H9 (cell line): ENCODE measurements around the gene NPAS2. TPM values are rescaled to one million over a fixed set of nuclear protein-coding genes. Genes with fewer than 3 reads are reported as not detected.

Source experiments
- DNase-seq: peaks from one replicate; pipeline ENCODE4 v3.0.0-alpha.2; 2017
- H2AFZ ChIP-seq: one replicate; pipeline ENCODE4 v1.6.1; 2013; ENCODE audit warnings: mild to moderate bottlenecking, low read length, control low read depth, moderate library complexity
- H2AK5ac ChIP-seq: 2 replicates; pipeline ENCODE4 v1.6.1; 2013; ENCODE audit warnings: low read length, control low read depth, mixed read lengths; ENCODE audit not compliant: insufficient read length
- H2BK120ac ChIP-seq: one replicate; pipeline ENCODE4 v1.6.1; 2013; ENCODE audit warnings: low read depth, mild to moderate bottlenecking, low read length, control low read depth, inconsistent platforms; ENCODE audit not compliant: poor library complexity, severe bottlenecking
- H2BK12ac ChIP-seq: 2 replicates; pipeline ENCODE4 v1.6.1; 2013; ENCODE audit warnings: low read length, control low read depth, mixed read lengths, low read depth; ENCODE audit not compliant: insufficient read length
- H2BK15ac ChIP-seq: 2 replicates; pipeline ENCODE4 v1.6.1; 2013; ENCODE audit warnings: low read depth, low read length, control low read depth
- H2BK20ac ChIP-seq: one replicate; pipeline ENCODE4 v1.6.1; 2013; ENCODE audit warnings: low read depth, mild to moderate bottlenecking, low read length, control low read depth, inconsistent platforms; ENCODE audit not compliant: poor library complexity, severe bottlenecking
- H2BK5ac ChIP-seq: 2 replicates; pipeline ENCODE4 v1.6.1; 2013; ENCODE audit warnings: low read length, control low read depth, mixed read lengths; ENCODE audit not compliant: insufficient read length
- H3K14ac ChIP-seq: 2 replicates; pipeline ENCODE4 v1.6.1; 2013; ENCODE audit warnings: low read length, control low read depth; ENCODE audit not compliant: insufficient read depth
- H3K18ac ChIP-seq: 2 replicates; pipeline ENCODE4 v1.6.1; 2013; ENCODE audit warnings: low read depth, mild to moderate bottlenecking, mixed read lengths, low read length, control low read depth; ENCODE audit not compliant: insufficient read length
- H3K23ac ChIP-seq: 2 replicates; pipeline ENCODE4 v1.6.1; 2013; ENCODE audit warnings: low read length, control low read depth, mixed read lengths, low read depth; ENCODE audit not compliant: insufficient read length
- H3K23me2 ChIP-seq: 2 replicates; pipeline ENCODE4 v1.6.1; 2013; ENCODE audit warnings: low read depth, mild to moderate bottlenecking, mixed read lengths, low read length, control low read depth; ENCODE audit not compliant: insufficient read length, poor library complexity, severe bottlenecking
- H3K27ac ChIP-seq: 2 replicates; pipeline ENCODE4 v1.5.1; 2013; ENCODE audit warnings: low read length, control low read depth, mixed read lengths, low read depth; ENCODE audit not compliant: insufficient read length
- H3K27me3 ChIP-seq: 2 replicates; pipeline ENCODE4 v1.6.1; 2013; ENCODE audit warnings: low read length, control low read depth, inconsistent platforms; ENCODE audit not compliant: insufficient read depth
- H3K4ac ChIP-seq: 2 replicates; pipeline ENCODE4 v1.6.1; 2013; ENCODE audit warnings: low read depth, mild to moderate bottlenecking, control low read depth, inconsistent platforms, low read length, moderate library complexity
- H3K4me1 ChIP-seq: 2 replicates; pipeline ENCODE4 v1.6.1; 2013; ENCODE audit warnings: low read length, control low read depth, inconsistent platforms; ENCODE audit not compliant: insufficient read depth
- H3K4me2 ChIP-seq: 2 replicates; pipeline ENCODE4 v1.6.1; 2013; ENCODE audit warnings: low read length, control low read depth, mixed read lengths; ENCODE audit not compliant: insufficient read length, insufficient read depth
- H3K56ac ChIP-seq: 2 replicates; pipeline ENCODE4 v1.6.1; 2013; ENCODE audit warnings: low read depth, mild to moderate bottlenecking, mixed read lengths, low read length, control low read depth; ENCODE audit not compliant: insufficient read length
- H3K79me1 ChIP-seq: 2 replicates; pipeline ENCODE4 v1.6.1; 2013; ENCODE audit warnings: low read depth, mild to moderate bottlenecking, moderate library complexity, low read length, control low read depth, inconsistent platforms; ENCODE audit not compliant: insufficient read depth, poor library complexity, severe bottlenecking
- H3K79me2 ChIP-seq: 2 replicates; pipeline ENCODE4 v1.6.1; 2013; ENCODE audit warnings: low read length, control low read depth, inconsistent platforms; ENCODE audit not compliant: insufficient read depth
- H3K9ac ChIP-seq: 2 replicates; pipeline ENCODE4 v1.6.1; 2013; ENCODE audit warnings: low read length, control low read depth, mixed read lengths; ENCODE audit not compliant: insufficient read length; ENCODE audit errors: extremely low read depth
- H3K9me3 ChIP-seq: one replicate; pipeline ENCODE4 v1.6.1; 2013; ENCODE audit warnings: low read depth, low read length, inconsistent platforms; ENCODE audit not compliant: control insufficient read depth
- H3T11ph ChIP-seq: one replicate; pipeline ENCODE4 v1.6.1; 2013; ENCODE audit warnings: mild to moderate bottlenecking, low read length, control low read depth, inconsistent platforms
- H4K20me1 ChIP-seq: one replicate; pipeline ENCODE4 v1.6.1; 2013; ENCODE audit not compliant: control insufficient read depth, insufficient read length, insufficient read depth
- H4K5ac ChIP-seq: 2 replicates; pipeline ENCODE4 v1.6.1; 2013; ENCODE audit warnings: low read depth, mild to moderate bottlenecking, mixed read lengths, low read length, control low read depth; ENCODE audit not compliant: insufficient read length
- H4K8ac ChIP-seq: replicated peaks from 2 replicates; pipeline ENCODE4 v1.6.1; 2013; ENCODE audit warnings: low read length, control low read depth, mixed read lengths, low read depth; ENCODE audit not compliant: insufficient read length
- H4K91ac ChIP-seq: 2 replicates; pipeline ENCODE4 v1.6.1; 2013; ENCODE audit warnings: low read depth, mild to moderate bottlenecking, moderate library complexity, mixed read lengths, low read length, control low read depth; ENCODE audit not compliant: insufficient read length
- H3K27ac Mint-ChIP-seq, 3 experiments: 2 replicates in 2 of 3; 3 replicates in 1 of 3; pipeline ENCODE4 v1.8.0; 2020 to 2021; ENCODE audit warnings: mixed read lengths in 3 of 3, mild to moderate bottlenecking in 1 of 3, moderate library complexity in 1 of 3
- H3K27me3 Mint-ChIP-seq: 2 replicates; pipeline ENCODE4 v1.8.0; 2021; ENCODE audit warnings: low read depth, mild to moderate bottlenecking, moderate library complexity, mixed read lengths
- H3K36me3 Mint-ChIP-seq, 3 experiments: 2 replicates in 2 of 3; 3 replicates in 1 of 3; pipeline ENCODE4 v1.8.0; 2020 to 2021; ENCODE audit warnings: low read depth in 3 of 3, mixed read lengths in 3 of 3; ENCODE audit not compliant: insufficient read depth in 1 of 3
- H3K4me1 Mint-ChIP-seq, 2 experiments: 2 replicates each; pipeline ENCODE4 v1.8.0; 2020; ENCODE audit warnings: mixed read lengths in 2 of 2
- H3K4me3 Mint-ChIP-seq, 2 experiments: 2 replicates in 1 of 2; 3 replicates in 1 of 2; pipeline ENCODE4 v1.8.0; 2020 to 2021; ENCODE audit warnings: mild to moderate bottlenecking in 2 of 2, mixed read lengths in 2 of 2, moderate library complexity in 1 of 2
- H3K9me3 Mint-ChIP-seq, 2 experiments: 2 replicates in 1 of 2; 3 replicates in 1 of 2; pipeline ENCODE4 v1.8.0; 2020; ENCODE audit warnings: mild to moderate bottlenecking in 2 of 2, mixed read lengths in 2 of 2, moderate library complexity in 1 of 2
- CTCF ChIP-seq: fragments of 200-600 bp; sonication (generic); conservative IDR thresholded peaks from 3 replicates; pipeline ENCODE4 v1.8.0; 2021; ENCODE audit warnings: antibody characterized with exemption, mild to moderate bottlenecking
- WGBS: extraction: QIAGEN DNeasy Blood & Tissue Kit; methylation state at CpG from one replicate; pipeline ENCODE4 v1.1.7; 2013; ENCODE audit warnings: missing lambda C conversion rate, low lambda C conversion rate, mixed read lengths; ENCODE audit not compliant: insufficient read length; ENCODE audit errors: extremely low coverage; 5-methylcytosine and 5-hydroxymethylcytosine counted together
- total RNA-seq: library from RNA; stranded (reverse); gene quantifications from 2 replicates; pipeline ENCODE4 v1.2.1, GENCODE V29; 2021

NPAS2 gene
- total RNA-seq, 1 experiment from 2014 or later: 1.3 TPM

- H3K23ac ChIP-seq: no peak overlapping the region
- H3K9me3 Mint-ChIP-seq: no peaks in the 10 kb centered on the region
- no peak overlapping the region for H4K5ac ChIP-seq
- H2BK20ac ChIP-seq: no peak overlapping the region
- peaks cover 8% of the 10 kb centered on the region; the same call in 1 of the 2 replicates for H3K4me1 ChIP-seq
- H3K4me3 Mint-ChIP-seq: no peak overlapping the region
- H4K91ac ChIP-seq: no peak overlapping the region
- no peaks in the 10 kb centered on the region; the same call in 1 of the 2 replicates for H3K27me3 Mint-ChIP-seq
- H3K4me2 ChIP-seq: no peak overlapping the region
- no peak overlapping the region for H2AFZ ChIP-seq
- no peak overlapping the region for H3K9ac ChIP-seq
- H2BK5ac ChIP-seq: no peak overlapping the region
- H3K79me2 ChIP-seq: no peaks in the 10 kb centered on the region
- no peak for TF ChIP-seq CTCF
- H2AK5ac ChIP-seq: no peak overlapping the region
- peaks cover 0 to 2% (median 0%) of the 10 kb centered on the region in 3 experiments; a peak in 1 of 7 replicates for H3K36me3 Mint-ChIP-seq
- no peaks in the 10 kb centered on the region for H3K79me1 ChIP-seq
- H3K4me1 Mint-ChIP-seq: peaks cover 29 to 33% of the 10 kb centered on the region in 2 experiments
- H4K8ac ChIP-seq: no peak overlapping the region
- H3K23me2 ChIP-seq: no peaks in the 10 kb centered on the region
- no peak overlapping the region for H3K18ac ChIP-seq
- H3T11ph ChIP-seq: no peak overlapping the region
- no peak overlapping the region; a peak in 1 of 7 replicates for H3K27ac Mint-ChIP-seq
- no peak overlapping the region for H2BK12ac ChIP-seq
- no peak overlapping the region for H2BK15ac ChIP-seq
- no peak overlapping the region for H2BK120ac ChIP-seq
- no CpG with 5 or more reads among the region's 6 CpGs for WGBS
- no peak overlapping the region for H3K14ac ChIP-seq
- no peak overlapping the region for H3K27ac ChIP-seq
- H3K9me3 ChIP-seq: no peaks in the 10 kb centered on the region
- no peak for DNase-seq
- H3K27me3 ChIP-seq: no peaks in the 10 kb centered on the region
- H3K56ac ChIP-seq: no peak overlapping the region
- no peak overlapping the region for H3K4ac ChIP-seq
- no peaks in the 10 kb centered on the region for H4K20me1 ChIP-seq
Measured at GRCh38 chr2:100893392-100894104, 73.6 kb downstream of the NPAS2 start.
